Measurements from ENCODE around the gene UNKL. TPM values are rescaled to one million over a fixed set of nuclear protein-coding genes. Genes with fewer than 3 reads are reported as not detected.

The UNKL gene
- total RNA-seq, 1 donor from 2014 or later, result 13.4 TPM

GRCh38 chr16:1444730-1445517 is 30.4 kb upstream of the UNKL start:
- intact Hi-C loops (cut with micrococcal nuclease), result no loop called here
- no peak overlapping the region for H3K4me3 ChIP-seq
- no peaks in the 10 kb centered on the region for H3K9me3 ChIP-seq (replicated peaks)
- DNase-seq, result no peak
- TF ChIP-seq CTCF (IDR thresholded peaks at IDR 0.05; ENCODE audit: borderline replicate concordance), result no peak
- H3K4me1 ChIP-seq, result no peaks in the 10 kb centered on the region
- H3K27ac ChIP-seq (replicated peaks), result no peak overlapping the region
- H3K36me3 ChIP-seq, result peaks cover 48% of the 10 kb centered on the region
- no peaks in the 10 kb centered on the region for H3K27me3 ChIP-seq (ENCODE audit: low read depth)

GRCh38 chr16:1443980-1444729 is 29.7 kb upstream of the UNKL start, which contains the start of gene CCDC154:
Gene CCDC154, minus strand, starts transcription at chr16:1444556. Its CDS starts 234 bp downstream, at chr16:1444322.
- Histone ChIP-seq H3K27me3 (ENCODE audit: low read depth) (no peaks in the 10 kb centered on the region), H3K9me3 (replicated peaks) (no peaks in the 10 kb centered on the region), H3K4me1 (no peaks in the 10 kb centered on the region), H3K36me3 (peaks cover 40% of the 10 kb centered on the region), H3K4me3 (no peak within 1 kb of the TSS), H3K27ac (replicated peaks) (no peak within 1 kb of the TSS)
- no peak for TF ChIP-seq CTCF (IDR thresholded peaks at IDR 0.05; ENCODE audit: borderline replicate concordance)
- no peak for DNase-seq
- intact Hi-C loops (cut with micrococcal nuclease), result no loop called here

- Histone ChIP-seq H3K4me1 (no peaks in the 10 kb centered on the region), H3K4me3 (no peak overlapping the region), H3K27me3 (ENCODE audit: low read depth) (no peaks in the 10 kb centered on the region), H3K36me3 (peaks cover 33% of the 10 kb centered on the region), H3K27ac (replicated peaks) (no peak overlapping the region), H3K9me3 (replicated peaks) (no peaks in the 10 kb centered on the region)
- no peak for TF ChIP-seq CTCF (IDR thresholded peaks at IDR 0.05; ENCODE audit: borderline replicate concordance)
- intact Hi-C loops (cut with micrococcal nuclease), result no loop called here
- no peak for DNase-seq
These were observed 29.0 kb upstream of the UNKL start for GRCh38 chr16:1443403-1443973.

GRCh38 chr16:1442697-1443096 is 28.2 kb upstream of the UNKL start:
- Histone ChIP-seq H3K4me1 (no peaks in the 10 kb centered on the region), H3K36me3 (peaks cover 25% of the 10 kb centered on the region), H3K27ac (replicated peaks) (no peak overlapping the region)

More at GRCh38 chr16:1442697-1443096, 28.2 kb upstream of the UNKL start:
- intact Hi-C loops (cut with micrococcal nuclease), result no loop called here
- Histone ChIP-seq H3K27me3 (ENCODE audit: low read depth) (no peaks in the 10 kb centered on the region), H3K9me3 (replicated peaks) (no peaks in the 10 kb centered on the region), H3K4me3 (no peak overlapping the region)
- TF ChIP-seq CTCF (IDR thresholded peaks at IDR 0.05; ENCODE audit: borderline replicate concordance), result no peak
- no peak for DNase-seq

All from left ventricle myocardium inferior (tissue), 1 donor.